MM.1S (cell line): ENCODE measurements around the gene RPAP2.

Experiments used
- DNase-seq: peaks from one replicate; pipeline ENCODE4 v3.0.0-alpha.2; 2015
- H2AFZ ChIP-seq: fragments of 300-600 bp; sonication (generic); 2 replicates; pipeline ENCODE4 v1.6.0; 2016; ENCODE audit warnings: antibody characterized with exemption, low read length
- H3F3A ChIP-seq: fragments of 300-600 bp; sonication (generic); 2 replicates; pipeline ENCODE4 v1.6.1; 2016; ENCODE audit warnings: mild to moderate bottlenecking, antibody characterized with exemption, low read length, moderate library complexity, mixed read lengths; ENCODE audit not compliant: insufficient read depth
- H3K27ac ChIP-seq: fragments of 300-600 bp; sonication (generic); 2 replicates; pipeline ENCODE4 v1.5.1; 2016; ENCODE audit warnings: mild to moderate bottlenecking, low read length
- H3K27me3 ChIP-seq: fragments of 300-600 bp; sonication (generic); replicated peaks from 2 replicates; pipeline ENCODE4 v1.6.0; 2016; ENCODE audit warnings: low read length; ENCODE audit not compliant: insufficient read depth
- H3K36me3 ChIP-seq: fragments of 300-600 bp; sonication (generic); replicated peaks from 2 replicates; pipeline ENCODE4 v1.6.1; 2016; ENCODE audit warnings: mild to moderate bottlenecking, low read length, mixed read lengths; ENCODE audit not compliant: insufficient read depth
- H3K4me1 ChIP-seq: fragments of 300-600 bp; sonication (generic); 2 replicates; pipeline ENCODE4 v1.6.1; 2016; ENCODE audit warnings: low read length, mixed read lengths
- H3K4me2 ChIP-seq: fragments of 300-600 bp; sonication (generic); 2 replicates; pipeline ENCODE4 v1.6.0; 2016; ENCODE audit warnings: low read depth, low read length
- H3K4me3 ChIP-seq: fragments of 300-600 bp; sonication (generic); 2 replicates; pipeline ENCODE4 v1.5.1; 2016; ENCODE audit warnings: low read length, mixed read lengths
- H3K79me2 ChIP-seq: fragments of 300-600 bp; sonication (generic); 2 replicates; pipeline ENCODE4 v1.6.1; 2016; ENCODE audit warnings: mixed run types, low read length, mixed read lengths
- H3K9ac ChIP-seq: fragments of 300-600 bp; sonication (generic); 2 replicates; pipeline ENCODE4 v1.6.1; 2016; ENCODE audit warnings: low read length, mixed read lengths
- H3K9me2 ChIP-seq: fragments of 300-600 bp; sonication (generic); replicated peaks from 2 replicates; pipeline ENCODE4 v1.6.1; 2016; ENCODE audit warnings: mild to moderate bottlenecking, low read length, mixed read lengths; ENCODE audit not compliant: insufficient read depth
- H3K9me3 ChIP-seq: fragments of 300-600 bp; sonication (generic); replicated peaks from 2 replicates; pipeline ENCODE4 v1.6.1; 2016; ENCODE audit warnings: mild to moderate bottlenecking, low read length, mixed read lengths; ENCODE audit not compliant: insufficient read depth
- H4K20me1 ChIP-seq: fragments of 300-600 bp; sonication (generic); 2 replicates; pipeline ENCODE4 v1.6.1; 2016; ENCODE audit warnings: mild to moderate bottlenecking, low read length, moderate library complexity, mixed read lengths; ENCODE audit not compliant: insufficient read depth
- EZH2 ChIP-seq: fragments of 300-600 bp; sonication (generic); optimal IDR thresholded peaks from 2 replicates; pipeline ENCODE3; 2017; ENCODE audit warnings: low read depth, mild to moderate bottlenecking, antibody characterized with exemption, low read length, mixed read lengths
- EZH2phosphoT487 ChIP-seq: fragments of 300-600 bp; sonication (generic); IDR thresholded peaks from 2 replicates; pipeline ENCODE4 v1.6.1; 2018; ENCODE audit warnings: antibody characterized with exemption, low read length
- TF ChIP-seq, protein P1 (sequence below): fragments of 300-600 bp; sonication (generic); IDR thresholded peaks from 2 replicates; pipeline ENCODE4 v1.5.1; 2016; ENCODE audit warnings: antibody characterized with exemption, low read length, mixed read lengths

RPAP2 gene

GRCh38 chr1:92442351-92442750, 143.5 kb downstream of the RPAP2 start:
- H3K9ac ChIP-seq = no peak overlapping the region
- H3K4me2 ChIP-seq = no peak overlapping the region
- no peak overlapping the region for H3K27ac ChIP-seq
- no peaks in the 10 kb centered on the region for H3K27me3 ChIP-seq
- DNase-seq = no peak
- no peaks in the 10 kb centered on the region for H3F3A ChIP-seq
- no peaks in the 10 kb centered on the region for H3K4me1 ChIP-seq
- H2AFZ ChIP-seq = no peak overlapping the region
- H4K20me1 ChIP-seq = no peaks in the 10 kb centered on the region
- TF ChIP-seq, protein P1, sequence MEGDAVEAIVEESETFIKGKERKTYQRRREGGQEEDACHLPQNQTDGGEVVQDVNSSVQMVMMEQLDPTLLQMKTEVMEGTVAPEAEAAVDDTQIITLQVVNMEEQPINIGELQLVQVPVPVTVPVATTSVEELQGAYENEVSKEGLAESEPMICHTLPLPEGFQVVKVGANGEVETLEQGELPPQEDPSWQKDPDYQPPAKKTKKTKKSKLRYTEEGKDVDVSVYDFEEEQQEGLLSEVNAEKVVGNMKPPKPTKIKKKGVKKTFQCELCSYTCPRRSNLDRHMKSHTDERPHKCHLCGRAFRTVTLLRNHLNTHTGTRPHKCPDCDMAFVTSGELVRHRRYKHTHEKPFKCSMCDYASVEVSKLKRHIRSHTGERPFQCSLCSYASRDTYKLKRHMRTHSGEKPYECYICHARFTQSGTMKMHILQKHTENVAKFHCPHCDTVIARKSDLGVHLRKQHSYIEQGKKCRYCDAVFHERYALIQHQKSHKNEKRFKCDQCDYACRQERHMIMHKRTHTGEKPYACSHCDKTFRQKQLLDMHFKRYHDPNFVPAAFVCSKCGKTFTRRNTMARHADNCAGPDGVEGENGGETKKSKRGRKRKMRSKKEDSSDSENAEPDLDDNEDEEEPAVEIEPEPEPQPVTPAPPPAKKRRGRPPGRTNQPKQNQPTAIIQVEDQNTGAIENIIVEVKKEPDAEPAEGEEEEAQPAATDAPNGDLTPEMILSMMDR = no peak
- TF ChIP-seq EZH2phosphoT487 (no peak), EZH2 (no peak)
- H3K36me3 ChIP-seq = no peaks in the 10 kb centered on the region
- H3K4me3 ChIP-seq = no peak overlapping the region
- no peaks in the 10 kb centered on the region for H3K79me2 ChIP-seq
- no peaks in the 10 kb centered on the region for H3K9me2 ChIP-seq
- no peaks in the 10 kb centered on the region for H3K9me3 ChIP-seq

DNA sequence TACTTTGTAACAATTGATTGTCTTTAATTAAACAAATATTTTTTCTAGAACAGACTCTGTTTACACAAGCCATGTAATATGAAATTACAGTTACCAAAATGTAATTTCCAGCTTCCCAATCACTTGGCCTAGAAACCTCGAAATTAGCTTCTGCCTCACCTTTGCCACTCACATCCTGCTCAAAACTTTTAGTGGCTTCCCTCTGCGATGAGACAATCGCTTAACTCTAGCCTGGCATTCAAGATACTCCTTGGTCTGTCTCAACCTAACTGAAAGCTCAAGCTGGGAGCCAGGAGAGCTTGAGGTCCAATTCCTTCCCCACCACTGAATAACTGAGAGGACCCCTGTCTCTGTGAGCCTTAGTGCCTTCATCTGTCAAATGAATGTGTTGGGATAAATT, 145.0 kb downstream of the RPAP2 start:
- H3K9ac ChIP-seq = no peak overlapping the region

GRCh38 chr1:92444351-92444750, 145.5 kb downstream of the RPAP2 start:
- H2AFZ ChIP-seq = no peak overlapping the region

More for the DNA sequence above, 145.0 kb downstream of the RPAP2 start:
- TF ChIP-seq EZH2 (no peak), EZH2phosphoT487 (no peak)
- TF ChIP-seq, protein P1 = no peak
- no peaks in the 10 kb centered on the region for H3K27me3 ChIP-seq
- H3K79me2 ChIP-seq = no peaks in the 10 kb centered on the region
- no peaks in the 10 kb centered on the region for H3K9me3 ChIP-seq
- H3K4me2 ChIP-seq = no peak overlapping the region
- H3K4me3 ChIP-seq = no peak overlapping the region
- no peaks in the 10 kb centered on the region for H3F3A ChIP-seq
- no peaks in the 10 kb centered on the region for H4K20me1 ChIP-seq
- no peaks in the 10 kb centered on the region for H3K4me1 ChIP-seq
- no peaks in the 10 kb centered on the region for H3K36me3 ChIP-seq
- H2AFZ ChIP-seq = no peak overlapping the region
- no peak for DNase-seq
- no peak overlapping the region for H3K27ac ChIP-seq
- no peaks in the 10 kb centered on the region for H3K9me2 ChIP-seq

More at GRCh38 chr1:92444351-92444750, 145.5 kb downstream of the RPAP2 start:
- no peaks in the 10 kb centered on the region for H3F3A ChIP-seq
- H3K9me3 ChIP-seq = no peaks in the 10 kb centered on the region
- no peaks in the 10 kb centered on the region for H3K79me2 ChIP-seq
- no peaks in the 10 kb centered on the region for H3K9me2 ChIP-seq
- no peaks in the 10 kb centered on the region for H3K27me3 ChIP-seq
- no peaks in the 10 kb centered on the region for H4K20me1 ChIP-seq
- no peak overlapping the region for H3K4me2 ChIP-seq
- no peak overlapping the region for H3K4me3 ChIP-seq
- no peak overlapping the region for H3K27ac ChIP-seq
- H3K36me3 ChIP-seq = no peaks in the 10 kb centered on the region
- no peak overlapping the region for H3K9ac ChIP-seq
- no peak for TF ChIP-seq EZH2
- TF ChIP-seq EZH2phosphoT487 = no peak
- TF ChIP-seq, protein P1 = no peak
- DNase-seq = no peak
- no peaks in the 10 kb centered on the region for H3K4me1 ChIP-seq
